Dendritic cell treated with granulocyte-macrophage colony-stimulating factor and Interleukin-4, amounts not matched to agents 40 ng/mL and 50 ng/mL, for 4 days (primary cell): ENCODE results near the gene DAPK1.
"Not testable (repeated sequence)": the region's sequence is repeated elsewhere in the genome, so short reads cannot be mapped to it uniquely, and the experiment has no call there.

Experiments used
- H3K27ac Mint-ChIP-seq: one replicate; pipeline ENCODE4 v1.8.0; 2022; ENCODE audit warnings: mild to moderate bottlenecking, mixed read lengths
- H3K27me3 Mint-ChIP-seq: one replicate; pipeline ENCODE4 v1.8.0; 2022; ENCODE audit warnings: mild to moderate bottlenecking, mixed read lengths
- H3K36me3 Mint-ChIP-seq: one replicate; pipeline ENCODE4 v1.8.0; 2022; ENCODE audit warnings: low read depth, mixed read lengths
- H3K4me1 Mint-ChIP-seq: one replicate; pipeline ENCODE4 v1.8.0; 2022; ENCODE audit warnings: low read depth, mixed read lengths
- H3K4me3 Mint-ChIP-seq: one replicate; pipeline ENCODE4 v1.8.0; 2022; ENCODE audit warnings: mild to moderate bottlenecking, moderate library complexity, mixed read lengths
- H3K9me3 Mint-ChIP-seq: one replicate; pipeline ENCODE4 v1.8.0; 2022; ENCODE audit warnings: mixed read lengths
- intact Hi-C: fragments of 100-400 bp; cut with micrococcal nuclease; formaldehyde crosslinking; loops from one replicate; pipeline ENCODE4 v1.15.0; 2022

DAPK1 gene

DNA sequence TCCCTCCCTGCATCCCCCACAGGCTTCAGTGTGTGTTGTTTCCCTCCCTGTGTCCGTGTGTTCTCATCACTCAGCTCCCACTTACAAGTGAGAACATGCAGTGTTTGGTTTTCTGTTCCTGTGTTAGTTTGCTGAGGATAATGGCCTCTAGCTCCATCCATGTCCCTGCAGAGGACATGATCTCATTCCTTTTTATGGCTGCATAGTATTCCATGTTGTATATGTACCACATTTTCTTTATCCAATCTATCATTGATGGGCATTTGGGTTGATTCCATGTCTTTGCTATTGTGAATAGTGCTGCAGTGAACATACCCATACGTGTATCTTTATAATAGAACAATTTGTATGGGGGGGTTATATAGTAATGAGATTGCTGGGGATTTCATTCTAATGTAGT, 51.4 kb downstream of the DAPK1 start:
- H3K27ac Mint-ChIP-seq, H3K9me3 Mint-ChIP-seq, H3K27me3 Mint-ChIP-seq, intact Hi-C loops, H3K4me3 Mint-ChIP-seq: not testable (repeated sequence)
- Mint-ChIP-seq H3K4me1 (peaks cover 62% of the 10 kb centered on the region), H3K36me3 (peaks cover 79% of the 10 kb centered on the region)

DNA sequence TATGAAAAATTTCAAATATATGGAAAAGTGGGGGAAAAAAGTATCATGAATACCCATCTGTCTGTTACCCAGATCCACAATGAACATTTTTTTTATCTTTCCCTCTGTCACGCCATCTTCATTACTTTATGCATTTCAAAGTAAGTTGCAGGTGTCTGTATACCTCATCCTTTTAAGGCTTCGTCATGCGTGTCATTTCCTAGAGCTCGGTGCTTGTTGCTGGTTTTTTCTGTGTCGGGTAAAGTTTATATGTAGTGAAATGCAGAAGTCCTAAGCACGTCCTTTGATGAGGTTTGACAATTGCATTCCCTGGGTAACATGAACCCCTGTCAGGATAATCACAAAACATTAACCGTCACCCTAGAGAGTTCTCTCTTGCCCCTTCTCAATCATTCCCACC, 52.1 kb downstream of the DAPK1 start:
- no peak overlapping the region for H3K4me3 Mint-ChIP-seq
- peaks cover 75% of the 10 kb centered on the region for H3K36me3 Mint-ChIP-seq
- H3K27me3 Mint-ChIP-seq, result no peaks in the 10 kb centered on the region
- H3K27ac Mint-ChIP-seq, result no peak overlapping the region
- H3K9me3 Mint-ChIP-seq, result peaks cover 8% of the 10 kb centered on the region
- peaks cover 66% of the 10 kb centered on the region for H3K4me1 Mint-ChIP-seq
- intact Hi-C loops, result no loop called here

DNA sequence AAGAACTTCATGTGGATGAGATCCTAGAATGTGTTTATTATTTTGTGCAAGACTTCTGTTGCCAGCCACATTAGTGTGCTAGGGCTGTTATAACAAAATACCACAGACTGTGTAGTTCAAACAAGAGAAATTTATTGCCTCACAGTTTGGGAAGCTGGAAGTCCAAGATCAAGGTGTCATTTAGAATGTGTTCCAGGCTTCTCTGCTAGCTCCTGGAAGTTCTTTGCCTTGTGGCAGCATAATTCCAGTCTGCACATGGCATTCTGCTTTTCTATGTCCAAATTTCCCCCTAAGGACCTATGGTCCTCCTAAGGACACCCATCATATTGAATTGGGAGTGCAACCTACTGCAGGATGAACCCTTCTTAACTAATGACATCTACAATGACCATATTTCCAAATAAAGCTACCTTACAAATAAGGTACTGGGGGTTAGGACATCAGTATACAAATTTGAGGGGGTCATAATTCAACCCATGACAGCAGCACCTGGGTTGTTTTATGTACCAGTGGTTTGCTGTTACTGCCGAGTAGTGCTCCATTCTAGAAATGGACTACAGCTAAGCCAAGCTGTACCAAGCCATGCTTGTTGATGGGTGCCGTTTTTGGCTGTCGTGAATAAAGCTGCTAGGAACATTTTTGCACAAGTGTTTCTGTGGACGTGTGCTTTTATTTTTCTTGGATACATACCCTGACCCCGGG, 52.7 kb downstream of the DAPK1 start:
- H3K36me3 Mint-ChIP-seq, result peaks cover 70% of the 10 kb centered on the region
- no peak overlapping the region for H3K4me3 Mint-ChIP-seq
- H3K27ac Mint-ChIP-seq, result no peak overlapping the region
- H3K27me3 Mint-ChIP-seq, result no peaks in the 10 kb centered on the region
- peaks cover 8% of the 10 kb centered on the region for H3K9me3 Mint-ChIP-seq
- peaks cover 64% of the 10 kb centered on the region for H3K4me1 Mint-ChIP-seq
- intact Hi-C loops, result no loop called here

DNA sequence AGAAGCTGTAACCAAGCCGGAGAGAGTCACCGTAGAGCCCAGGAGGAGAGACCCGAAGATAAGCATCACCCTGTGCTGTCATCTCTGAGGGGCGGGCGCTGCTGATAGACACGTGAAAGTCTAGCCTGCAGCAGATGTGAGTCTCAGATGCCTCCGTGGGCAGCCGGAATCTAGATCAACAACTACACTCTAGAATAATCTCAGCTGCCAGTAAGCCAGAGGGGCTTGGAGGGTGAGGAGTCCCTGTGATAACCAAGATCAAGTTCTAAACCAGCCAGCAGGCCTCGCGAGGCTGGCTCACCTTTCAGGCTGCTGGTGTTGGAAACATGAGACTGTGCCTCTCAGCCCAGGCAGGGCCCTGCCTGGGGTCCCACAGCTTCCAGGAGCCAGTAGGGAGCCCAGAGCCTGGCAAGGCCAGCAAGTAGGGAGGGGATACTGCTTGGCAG, 54.1 kb downstream of the DAPK1 start:
- Mint-ChIP-seq H3K36me3 (peaks cover 66% of the 10 kb centered on the region), H3K4me3 (no peak overlapping the region), H3K27ac (peak overlapping the region; percentile 63), H3K4me1 (peaks cover 65% of the 10 kb centered on the region), H3K27me3 (no peaks in the 10 kb centered on the region), H3K9me3 (peaks cover 8% of the 10 kb centered on the region)
- intact Hi-C loops, result no loop called here

DNA sequence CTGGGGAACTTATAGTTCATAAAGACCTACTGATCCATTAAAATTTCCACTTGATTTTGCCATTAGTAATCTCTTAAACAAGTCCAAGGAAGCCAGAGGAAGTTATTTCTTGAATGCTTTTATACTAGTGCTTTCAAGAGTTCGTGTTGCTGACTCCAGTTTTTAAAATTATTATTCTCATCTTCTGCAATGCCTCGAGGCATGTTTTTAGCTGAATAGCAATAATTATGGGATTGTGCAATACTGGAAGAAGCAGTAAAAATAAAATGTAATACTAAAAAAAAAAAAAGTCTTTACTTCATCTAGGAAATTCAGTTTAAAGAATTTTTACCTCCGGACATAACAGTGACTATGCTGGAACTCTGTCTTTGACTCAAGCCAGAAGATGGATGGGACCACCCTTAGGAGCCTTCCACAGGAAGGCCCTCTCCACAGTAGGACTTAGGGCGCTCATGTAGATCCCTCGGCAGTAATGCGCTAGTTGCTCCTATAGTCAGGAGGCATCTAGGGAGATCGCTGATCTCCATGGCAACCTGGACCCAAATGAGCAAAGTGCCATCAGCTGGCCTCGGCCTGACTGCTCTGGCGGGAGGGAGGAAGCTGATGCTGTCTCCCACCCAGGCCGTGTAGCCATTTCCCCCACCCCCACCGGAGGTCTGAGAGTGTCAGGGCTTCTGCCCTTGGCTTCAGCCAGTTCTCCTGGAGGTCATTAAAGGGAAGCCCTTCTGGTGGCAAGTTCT, 56.7 kb downstream of the DAPK1 start:
- peak overlapping the region; percentile 6 for H3K4me3 Mint-ChIP-seq
- peaks cover under 1% of the 10 kb centered on the region for H3K9me3 Mint-ChIP-seq
- peak overlapping the region; percentile 88 for H3K27ac Mint-ChIP-seq

DNA sequence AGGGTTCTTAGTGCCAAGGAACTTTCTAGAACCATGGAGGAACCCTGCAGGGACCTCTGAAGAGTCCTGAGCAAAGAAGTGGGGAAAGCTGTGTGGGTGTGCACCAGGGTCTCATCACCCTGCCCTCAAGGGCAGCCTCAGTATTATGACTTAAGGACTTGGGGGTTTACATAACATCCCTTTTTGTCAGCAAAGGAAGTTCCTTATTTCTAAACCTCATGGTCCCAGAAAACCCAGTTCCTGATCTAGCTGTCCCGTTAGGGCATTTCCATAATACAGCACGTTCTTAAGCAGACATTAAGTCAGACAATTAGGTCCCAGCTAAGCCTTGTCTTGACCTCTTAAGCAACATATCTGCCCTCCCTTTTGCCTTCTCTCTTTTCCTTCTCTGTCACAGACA, 57.3 kb downstream of the DAPK1 start:
- no peaks in the 10 kb centered on the region for H3K27me3 Mint-ChIP-seq
- H3K4me3 Mint-ChIP-seq, result no peak overlapping the region
- H3K4me1 Mint-ChIP-seq, result peaks cover 80% of the 10 kb centered on the region
- H3K9me3 Mint-ChIP-seq, result no peaks in the 10 kb centered on the region
- intact Hi-C loops, result loop anchor here (2.0 to 5.0 kb wide), 2 partner anchors 47 to 54 kb away; no protein-coding TSS in a partner anchor
- peaks cover 55% of the 10 kb centered on the region for H3K36me3 Mint-ChIP-seq
- peak overlapping the region; percentile 88 for H3K27ac Mint-ChIP-seq

More for the DNA sequence above, 56.7 kb downstream of the DAPK1 start:
- Mint-ChIP-seq H3K27me3 (no peaks in the 10 kb centered on the region), H3K4me1 (peaks cover 79% of the 10 kb centered on the region), H3K36me3 (peaks cover 56% of the 10 kb centered on the region)
- intact Hi-C loops, result loop anchor here (2.0 kb wide), 1 partner anchor 54 kb away; no protein-coding TSS in a partner anchor

DNA sequence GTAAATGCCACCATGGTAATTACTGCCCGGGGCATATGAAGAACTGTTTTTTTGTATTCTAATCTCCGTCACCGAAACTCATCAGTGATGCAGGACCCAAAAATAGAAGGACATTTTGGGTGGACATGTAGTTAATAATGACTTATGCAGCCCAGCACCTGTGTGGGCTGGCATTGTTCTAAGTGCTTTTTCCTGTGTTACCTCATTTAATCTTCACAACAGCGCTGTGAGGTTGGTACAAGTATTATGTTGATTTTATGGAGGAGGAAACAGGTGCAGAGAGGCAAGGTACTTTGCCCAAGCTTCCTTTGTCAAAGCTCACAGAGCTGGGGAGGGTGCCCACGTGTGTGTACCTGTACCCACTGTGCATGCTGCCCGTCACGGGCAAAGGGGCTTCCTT, 58.4 kb downstream of the DAPK1 start:
- Mint-ChIP-seq H3K36me3 (peaks cover 58% of the 10 kb centered on the region), H3K4me1 (peaks cover 86% of the 10 kb centered on the region), H3K27me3 (no peaks in the 10 kb centered on the region), H3K4me3 (no peak overlapping the region), H3K9me3 (no peaks in the 10 kb centered on the region), H3K27ac (peak overlapping the region; percentile 88)
- intact Hi-C loops, result loop anchor here (5.0 kb wide), 1 partner anchor 46 kb away; no protein-coding TSS in a partner anchor

DNA sequence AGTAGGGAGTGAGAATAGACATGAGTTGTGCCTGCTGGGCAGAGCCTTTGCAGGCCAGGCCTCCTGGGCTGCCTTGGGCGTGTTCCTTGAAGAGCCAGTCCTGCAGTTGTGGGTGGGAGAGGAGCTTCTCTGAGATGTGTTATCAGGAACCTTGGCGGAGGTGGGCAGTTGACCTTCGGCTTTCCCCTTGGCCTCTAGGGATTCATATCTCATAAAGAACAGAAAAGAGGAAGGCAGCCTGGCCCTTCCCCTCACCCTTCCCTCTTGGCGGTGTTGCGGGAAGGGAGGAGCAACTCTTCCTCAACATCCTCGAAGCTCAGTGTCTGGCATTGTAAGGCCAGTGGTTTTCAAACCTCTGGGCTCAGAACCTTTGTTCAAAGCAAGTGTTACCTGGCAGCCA, 59.2 kb downstream of the DAPK1 start:
- Mint-ChIP-seq H3K27ac (peak overlapping the region; percentile 88), H3K4me1 (peaks cover 82% of the 10 kb centered on the region), H3K36me3 (peaks cover 53% of the 10 kb centered on the region), H3K27me3 (no peaks in the 10 kb centered on the region), H3K4me3 (no peak overlapping the region), H3K9me3 (no peaks in the 10 kb centered on the region)
- intact Hi-C loops, result loop anchor here (5.0 kb wide), 1 partner anchor 45 kb away; no protein-coding TSS in a partner anchor

DNA sequence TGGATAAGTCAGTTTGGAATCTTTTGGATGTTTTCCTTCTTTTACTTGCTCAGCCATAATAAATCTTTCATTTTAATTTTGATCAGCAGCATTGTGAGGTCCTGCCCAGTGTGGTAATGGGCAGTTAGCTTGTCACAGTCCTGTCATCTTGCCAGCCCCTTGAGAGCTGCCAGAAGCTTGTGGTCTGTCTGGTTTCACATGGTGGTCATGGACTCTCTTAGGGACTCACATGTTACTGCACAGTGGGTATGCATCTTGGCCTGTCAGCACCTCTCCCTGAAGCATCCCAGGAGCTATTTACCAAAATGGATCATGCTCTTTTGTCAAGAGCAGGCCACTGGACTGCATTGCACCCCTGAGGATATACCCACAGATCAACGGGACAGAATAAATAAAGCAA, 60.3 kb downstream of the DAPK1 start:
- H3K27ac Mint-ChIP-seq, result peak overlapping the region; percentile 88
- no peaks in the 10 kb centered on the region for H3K27me3 Mint-ChIP-seq
- no peak overlapping the region for H3K4me3 Mint-ChIP-seq
- H3K36me3 Mint-ChIP-seq, result peaks cover 52% of the 10 kb centered on the region
- peaks cover 80% of the 10 kb centered on the region for H3K4me1 Mint-ChIP-seq
- intact Hi-C loops, result loop anchor here (5.0 kb wide), 1 partner anchor 44 kb away; no protein-coding TSS in a partner anchor
- H3K9me3 Mint-ChIP-seq, result no peaks in the 10 kb centered on the region

DNA sequence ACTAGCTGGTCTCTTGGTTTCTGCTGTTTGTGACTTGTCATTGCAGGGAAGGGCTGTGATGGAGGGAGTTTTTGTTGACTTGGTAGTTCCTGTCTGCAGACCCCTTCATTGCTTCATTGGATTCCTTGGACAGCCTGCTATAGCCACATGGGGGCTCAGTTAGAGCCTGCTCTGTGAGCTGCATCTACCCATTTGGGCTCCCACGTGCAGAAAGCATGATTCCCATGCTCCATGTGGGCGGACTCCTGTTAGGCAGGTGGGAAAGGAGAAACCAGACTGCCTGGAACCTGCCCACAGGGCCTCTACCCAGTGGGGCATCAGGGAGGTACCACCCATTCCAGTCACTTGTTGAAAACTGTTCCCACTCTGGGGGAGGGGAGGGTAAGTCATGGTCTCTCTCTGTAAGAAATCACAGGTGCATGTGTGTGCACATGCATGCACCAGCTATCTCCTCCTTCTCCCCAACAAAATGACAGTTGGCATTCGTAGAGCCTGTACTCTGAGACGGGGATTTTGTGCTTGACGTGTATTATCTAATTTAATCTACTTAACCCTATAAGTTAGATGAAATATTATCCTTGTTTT, 61.0 kb downstream of the DAPK1 start:
- H3K9me3 Mint-ChIP-seq, result peaks cover 3% of the 10 kb centered on the region
- intact Hi-C loops, result loop anchor here (5.0 kb wide), 1 partner anchor 44 kb away; no protein-coding TSS in a partner anchor
- no peak overlapping the region for H3K4me3 Mint-ChIP-seq
- peaks cover 54% of the 10 kb centered on the region for H3K36me3 Mint-ChIP-seq
- no peak overlapping the region for H3K27ac Mint-ChIP-seq
- no peaks in the 10 kb centered on the region for H3K27me3 Mint-ChIP-seq
- peaks cover 80% of the 10 kb centered on the region for H3K4me1 Mint-ChIP-seq

DNA sequence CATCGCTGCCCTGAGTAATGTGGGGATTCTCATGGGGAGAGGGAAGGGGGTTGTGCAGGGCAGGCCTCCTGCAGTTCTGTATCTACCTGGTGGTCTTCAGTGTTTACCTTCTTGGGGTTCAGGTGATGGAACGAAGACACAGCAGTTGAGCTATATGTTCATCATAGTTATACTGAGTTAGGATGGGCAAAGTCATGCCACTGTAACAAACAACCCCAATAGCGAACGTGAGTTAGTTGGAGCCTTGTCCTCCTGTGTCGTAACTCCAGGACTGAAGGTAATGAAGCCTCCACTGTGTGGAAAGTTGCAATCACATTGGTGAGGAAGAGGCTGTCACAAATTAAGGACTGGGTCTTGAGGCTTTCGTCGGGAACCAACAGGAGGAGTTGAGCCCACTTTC, 64.4 kb downstream of the DAPK1 start:
- peaks cover 9% of the 10 kb centered on the region for H3K9me3 Mint-ChIP-seq
- H3K4me3 Mint-ChIP-seq, result no peak overlapping the region
- H3K36me3 Mint-ChIP-seq, result peaks cover 70% of the 10 kb centered on the region
- intact Hi-C loops, result no loop called here
- peaks cover 77% of the 10 kb centered on the region for H3K4me1 Mint-ChIP-seq
- H3K27me3 Mint-ChIP-seq, result no peaks in the 10 kb centered on the region
- H3K27ac Mint-ChIP-seq, result peak overlapping the region; percentile 51

DNA sequence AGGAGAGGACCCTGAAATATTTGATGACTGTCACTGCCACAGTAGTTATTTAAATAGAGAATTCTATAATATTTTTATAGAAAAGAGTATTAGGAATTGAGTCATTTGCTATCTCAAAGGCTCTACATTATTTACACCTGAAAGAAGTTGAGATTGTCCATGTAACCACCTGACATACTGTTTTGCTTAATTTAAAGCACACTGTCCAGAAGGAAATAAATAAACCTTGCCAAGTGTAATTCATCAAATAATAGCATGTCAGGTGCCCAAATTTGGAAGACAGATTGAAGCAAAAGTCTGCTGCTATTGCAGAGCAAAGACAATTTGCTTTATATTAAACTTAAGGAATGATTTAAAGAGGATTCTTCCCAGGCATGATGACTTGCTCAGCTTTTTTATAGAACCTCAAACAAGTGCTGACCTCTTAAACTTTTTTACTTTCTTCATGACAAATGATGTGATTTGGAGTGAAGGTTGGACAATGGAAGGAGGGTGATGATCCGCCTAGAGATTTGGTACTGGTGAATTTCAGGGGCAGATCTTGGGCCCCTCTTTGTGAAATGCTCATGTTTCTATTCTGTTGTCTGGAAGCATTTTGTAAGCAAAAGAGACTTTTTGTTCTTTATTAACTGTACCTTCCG, 65.0 kb downstream of the DAPK1 start:
- H3K9me3 Mint-ChIP-seq, result peaks cover 9% of the 10 kb centered on the region
- intact Hi-C loops, result no loop called here
- H3K27me3 Mint-ChIP-seq, result no peaks in the 10 kb centered on the region
- no peak overlapping the region for H3K4me3 Mint-ChIP-seq
- peaks cover 73% of the 10 kb centered on the region for H3K4me1 Mint-ChIP-seq
- H3K36me3 Mint-ChIP-seq, result peaks cover 74% of the 10 kb centered on the region
- no peak overlapping the region for H3K27ac Mint-ChIP-seq

DNA sequence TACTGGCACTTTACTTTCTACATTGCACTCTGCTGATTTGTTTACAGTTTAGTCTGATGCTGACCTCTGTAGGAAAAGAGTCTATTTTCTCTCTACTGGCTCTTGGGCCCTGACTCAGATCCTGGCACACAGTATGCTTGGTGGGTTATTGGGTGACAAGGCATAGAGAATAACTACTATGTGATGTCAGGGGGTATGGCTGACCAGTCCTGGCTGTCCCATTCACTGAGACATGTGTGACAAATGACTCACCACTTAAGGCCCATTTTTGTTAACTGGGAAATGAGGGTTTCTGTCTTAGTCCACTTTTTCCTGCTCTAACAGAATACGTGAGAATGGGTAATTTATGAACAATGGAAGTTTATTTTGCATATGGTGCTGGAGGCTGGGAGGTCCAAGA, 66.4 kb downstream of the DAPK1 start:
- H3K4me3 Mint-ChIP-seq, result no peak overlapping the region
- H3K4me1 Mint-ChIP-seq, result peaks cover 71% of the 10 kb centered on the region
- H3K27me3 Mint-ChIP-seq, result no peaks in the 10 kb centered on the region
- H3K27ac Mint-ChIP-seq, result peak overlapping the region; percentile 66
- peaks cover 73% of the 10 kb centered on the region for H3K36me3 Mint-ChIP-seq
- intact Hi-C loops, result no loop called here
- peaks cover 9% of the 10 kb centered on the region for H3K9me3 Mint-ChIP-seq
